ENCODE measurements around the gene NUDCD3.

The NUDCD3 gene

DNA sequence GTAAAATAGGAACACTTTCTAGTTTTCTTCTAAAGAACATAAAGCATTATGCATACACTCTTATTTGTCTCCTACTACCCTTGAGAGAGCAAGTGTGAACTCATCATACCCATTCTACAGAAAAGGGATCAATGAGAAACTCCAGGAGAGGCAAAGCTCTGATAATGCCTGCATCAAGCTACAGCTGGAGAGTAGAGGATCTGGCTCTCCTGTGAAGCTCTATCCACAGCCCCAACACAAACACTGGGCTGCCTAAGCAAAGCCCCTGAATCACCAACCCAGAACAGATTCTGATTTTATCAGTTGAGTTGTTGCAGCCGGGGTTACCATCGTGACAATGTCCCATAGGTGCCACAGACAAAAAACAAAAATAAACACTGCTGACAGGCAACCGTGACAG is 74.9 kb downstream of the NUDCD3 start:
- H2AFZ ChIP-seq: no peak overlapping the region
- peak overlapping the region; percentile 13 for H3K4me3 ChIP-seq (ENCODE audit: low read depth, low read length)
- H3K9me3 ChIP-seq (ENCODE audit: control insufficient read depth, low read length): no peaks in the 10 kb centered on the region
- peaks cover 11% of the 10 kb centered on the region for H3K79me2 ChIP-seq
- TF ChIP-seq, protein P1, sequence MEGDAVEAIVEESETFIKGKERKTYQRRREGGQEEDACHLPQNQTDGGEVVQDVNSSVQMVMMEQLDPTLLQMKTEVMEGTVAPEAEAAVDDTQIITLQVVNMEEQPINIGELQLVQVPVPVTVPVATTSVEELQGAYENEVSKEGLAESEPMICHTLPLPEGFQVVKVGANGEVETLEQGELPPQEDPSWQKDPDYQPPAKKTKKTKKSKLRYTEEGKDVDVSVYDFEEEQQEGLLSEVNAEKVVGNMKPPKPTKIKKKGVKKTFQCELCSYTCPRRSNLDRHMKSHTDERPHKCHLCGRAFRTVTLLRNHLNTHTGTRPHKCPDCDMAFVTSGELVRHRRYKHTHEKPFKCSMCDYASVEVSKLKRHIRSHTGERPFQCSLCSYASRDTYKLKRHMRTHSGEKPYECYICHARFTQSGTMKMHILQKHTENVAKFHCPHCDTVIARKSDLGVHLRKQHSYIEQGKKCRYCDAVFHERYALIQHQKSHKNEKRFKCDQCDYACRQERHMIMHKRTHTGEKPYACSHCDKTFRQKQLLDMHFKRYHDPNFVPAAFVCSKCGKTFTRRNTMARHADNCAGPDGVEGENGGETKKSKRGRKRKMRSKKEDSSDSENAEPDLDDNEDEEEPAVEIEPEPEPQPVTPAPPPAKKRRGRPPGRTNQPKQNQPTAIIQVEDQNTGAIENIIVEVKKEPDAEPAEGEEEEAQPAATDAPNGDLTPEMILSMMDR (IDR thresholded peaks at IDR 0.05): no peak
- H3K4me1 ChIP-seq: peaks cover 21% of the 10 kb centered on the region
- no peaks in the 10 kb centered on the region for H3K27me3 ChIP-seq (ENCODE audit: control insufficient read depth, insufficient read depth, low read length)
- H3K9ac ChIP-seq: no peak overlapping the region
- H3K27ac ChIP-seq: peak overlapping the region; percentile 59
- peak overlapping the region; percentile 20 for H3K4me2 ChIP-seq (ENCODE audit: low read length)
- H3K36me3 ChIP-seq (ENCODE audit: control insufficient read depth, insufficient read depth, low read length): no peaks in the 10 kb centered on the region

DNA sequence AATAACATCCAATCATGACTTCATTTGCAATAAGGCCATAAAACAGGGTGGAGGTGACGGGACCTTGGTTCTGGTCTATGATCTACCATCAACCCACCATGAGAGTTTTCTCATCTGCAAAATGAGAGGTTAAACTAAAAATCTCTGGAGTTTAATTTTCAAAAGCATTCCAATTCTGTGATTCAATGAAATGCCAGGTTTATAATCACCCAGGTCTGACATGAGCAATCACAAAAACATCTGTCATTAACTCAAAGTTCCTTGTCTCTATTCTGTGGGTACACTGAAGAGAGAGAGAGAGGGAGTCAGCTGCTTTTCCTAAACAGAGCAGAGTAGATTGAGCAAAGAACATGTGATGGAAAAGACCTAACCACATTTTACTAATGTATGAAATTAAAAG is 75.4 kb downstream of the NUDCD3 start:
- H3K4me1 ChIP-seq: peaks cover 21% of the 10 kb centered on the region
- no peaks in the 10 kb centered on the region for H3K27me3 ChIP-seq (ENCODE audit: control insufficient read depth, insufficient read depth, low read length)
- TF ChIP-seq, protein P1 (IDR thresholded peaks at IDR 0.05): no peak
- peak overlapping the region; percentile 20 for H3K4me2 ChIP-seq (ENCODE audit: low read length)
- H3K27ac ChIP-seq: peak overlapping the region; percentile 59
- no peaks in the 10 kb centered on the region for H3K36me3 ChIP-seq (ENCODE audit: control insufficient read depth, insufficient read depth, low read length)
- H3K9ac ChIP-seq: no peak overlapping the region
- no peaks in the 10 kb centered on the region for H3K9me3 ChIP-seq (ENCODE audit: control insufficient read depth, low read length)
- peaks cover 15% of the 10 kb centered on the region for H3K79me2 ChIP-seq
- no peak overlapping the region for H2AFZ ChIP-seq
- H3K4me3 ChIP-seq (ENCODE audit: low read depth, low read length): peak overlapping the region; percentile 13

DNA sequence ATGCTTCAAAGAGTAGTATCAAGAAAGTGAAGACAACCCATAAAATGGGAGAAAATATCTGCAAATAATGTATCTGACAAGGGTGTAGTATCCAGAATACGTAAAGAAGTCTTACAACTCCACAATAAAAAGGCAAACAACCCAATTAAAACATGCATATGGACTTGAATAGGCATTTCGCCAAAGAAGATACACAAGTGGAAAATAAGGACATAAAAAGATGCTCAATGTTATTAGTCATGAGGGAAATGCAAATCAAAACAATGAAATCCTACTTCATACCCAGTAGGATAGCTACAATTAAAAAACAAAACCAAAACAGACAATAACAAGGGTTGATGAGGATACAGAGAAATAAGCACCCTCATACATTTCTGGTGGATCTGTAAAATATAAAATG is 79.2 kb downstream of the NUDCD3 start:
- no peaks in the 10 kb centered on the region for H3K27me3 ChIP-seq (ENCODE audit: control insufficient read depth, insufficient read depth, low read length)
- peaks cover 20% of the 10 kb centered on the region for H3K79me2 ChIP-seq
- TF ChIP-seq, protein P1 (IDR thresholded peaks at IDR 0.05): no peak
- no peak overlapping the region for H3K4me3 ChIP-seq (ENCODE audit: low read depth, low read length)
- H3K9ac ChIP-seq: no peak overlapping the region
- no peak overlapping the region for H3K4me2 ChIP-seq (ENCODE audit: low read length)
- H3K36me3 ChIP-seq (ENCODE audit: control insufficient read depth, insufficient read depth, low read length): no peaks in the 10 kb centered on the region
- no peaks in the 10 kb centered on the region for H3K9me3 ChIP-seq (ENCODE audit: control insufficient read depth, low read length)
- no peak overlapping the region for H3K27ac ChIP-seq
- peaks cover 7% of the 10 kb centered on the region for H3K4me1 ChIP-seq
- no peak overlapping the region for H2AFZ ChIP-seq

DNA sequence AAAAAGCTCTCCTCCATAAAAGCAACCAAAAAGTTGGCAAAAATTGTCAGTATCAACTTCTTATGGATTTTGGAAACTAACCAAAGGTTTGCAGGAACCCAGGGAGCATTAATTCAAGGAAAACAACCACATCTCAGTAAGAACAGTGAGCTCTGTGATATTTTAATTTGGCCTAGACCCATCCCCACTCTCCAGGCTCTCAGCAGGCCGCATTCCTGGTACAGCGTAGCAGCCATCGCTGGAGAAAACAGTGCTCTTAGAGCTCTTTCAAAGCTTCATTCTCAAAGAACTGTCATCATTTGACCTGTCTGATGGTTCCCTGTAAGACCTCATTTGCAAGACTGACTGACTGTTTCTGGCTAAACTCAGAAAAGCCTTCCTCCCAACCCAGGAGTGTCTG is 81.9 kb downstream of the NUDCD3 start:
- no peaks in the 10 kb centered on the region for H3K9me3 ChIP-seq (ENCODE audit: control insufficient read depth, low read length)
- peaks cover 40% of the 10 kb centered on the region for H3K79me2 ChIP-seq
- no peak overlapping the region for H3K4me3 ChIP-seq (ENCODE audit: low read depth, low read length)
- H3K27me3 ChIP-seq (ENCODE audit: control insufficient read depth, insufficient read depth, low read length): no peaks in the 10 kb centered on the region
- H2AFZ ChIP-seq: no peak overlapping the region
- TF ChIP-seq, protein P1 (IDR thresholded peaks at IDR 0.05): no peak
- H3K9ac ChIP-seq: no peak overlapping the region
- H3K4me1 ChIP-seq: peaks cover 7% of the 10 kb centered on the region
- no peak overlapping the region for H3K4me2 ChIP-seq (ENCODE audit: low read length)
- H3K36me3 ChIP-seq (ENCODE audit: control insufficient read depth, insufficient read depth, low read length): no peaks in the 10 kb centered on the region
- peak overlapping the region; percentile 27 for H3K27ac ChIP-seq

DNA sequence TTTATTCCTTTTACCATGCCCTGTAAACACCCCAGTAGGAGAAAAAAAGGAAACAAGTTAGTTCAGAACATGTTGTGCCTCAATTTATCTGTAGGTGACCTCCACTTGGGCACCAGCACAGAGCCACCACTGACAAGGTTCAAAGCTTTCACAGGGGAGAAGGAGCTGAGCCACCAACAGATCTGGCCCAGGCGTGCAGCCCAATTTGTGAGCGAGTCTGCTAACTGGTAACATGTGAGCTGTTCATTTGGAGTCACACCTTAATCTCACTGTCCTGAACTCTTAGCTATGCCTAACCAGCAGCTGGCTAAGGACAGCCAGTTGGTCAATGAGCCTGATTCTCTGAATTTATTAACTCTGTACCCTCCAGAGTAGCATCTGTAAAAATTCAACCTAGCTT is 86.7 kb downstream of the NUDCD3 start:
- peaks cover 29% of the 10 kb centered on the region for H3K79me2 ChIP-seq
- H3K9me3 ChIP-seq (ENCODE audit: control insufficient read depth, low read length): no peaks in the 10 kb centered on the region
- no peak overlapping the region for H3K27ac ChIP-seq
- no peak overlapping the region for H3K4me3 ChIP-seq (ENCODE audit: low read depth, low read length)
- peaks cover 31% of the 10 kb centered on the region for H3K4me1 ChIP-seq
- TF ChIP-seq, protein P1 (IDR thresholded peaks at IDR 0.05): no peak
- H3K27me3 ChIP-seq (ENCODE audit: control insufficient read depth, insufficient read depth, low read length): no peaks in the 10 kb centered on the region
- no peak overlapping the region for H3K9ac ChIP-seq
- no peak overlapping the region for H3K4me2 ChIP-seq (ENCODE audit: low read length)
- H3K36me3 ChIP-seq (ENCODE audit: control insufficient read depth, insufficient read depth, low read length): no peaks in the 10 kb centered on the region
- H2AFZ ChIP-seq: no peak overlapping the region

All from parathyroid adenoma (tissue), 2 donors.